GM18861 (cell line): ENCODE measurements around the gene IGF1R.
A peak's percentile ranks its signal among the peaks of the same experiment; 100 is the strongest.

Source experiments
- ATAC-seq: cut with Tn5 transposase; IDR thresholded peaks from one replicate; pipeline ENCODE4 v1.9.1; 2021; ENCODE audit not compliant: unreplicated experiment

The IGF1R gene

GRCh38 chr15:98772895-98773294, 124.6 kb downstream of the IGF1R start:
- ATAC-seq: no peak

GRCh38 chr15:98773616-98774015, 125.3 kb downstream of the IGF1R start:
- no peak for ATAC-seq

- ATAC-seq: no peak
Observed at GRCh38 chr15:98774756-98775497, 126.6 kb downstream of the IGF1R start.

GRCh38 chr15:98775498-98776230, 127.3 kb downstream of the IGF1R start:
- ATAC-seq: no peak

GRCh38 chr15:98776607-98777281, 128.4 kb downstream of the IGF1R start:
- ATAC-seq: no peak

GRCh38 chr15:98777426-98777825, 129.1 kb downstream of the IGF1R start:
- no peak for ATAC-seq

- ATAC-seq: no peak
Observed at GRCh38 chr15:98778263-98778959, 130.1 kb downstream of the IGF1R start.

GRCh38 chr15:98778960-98779359, 130.6 kb downstream of the IGF1R start:
- no peak for ATAC-seq

- peak; percentile 89 for ATAC-seq
Observed at GRCh38 chr15:98779463-98780071, 131.2 kb downstream of the IGF1R start.

- no peak for ATAC-seq
Observed at GRCh38 chr15:98781838-98782237, 133.5 kb downstream of the IGF1R start.

GRCh38 chr15:98782801-98783200, 134.5 kb downstream of the IGF1R start:
- ATAC-seq: no peak

GRCh38 chr15:98785431-98785806, 137.1 kb downstream of the IGF1R start:
- no peak for ATAC-seq

- peak; percentile 78 for ATAC-seq
Observed at GRCh38 chr15:98785807-98786621, 137.7 kb downstream of the IGF1R start.

- ATAC-seq: no peak
Observed at GRCh38 chr15:98786717-98787116, 138.4 kb downstream of the IGF1R start.

- ATAC-seq: no peak
Observed at GRCh38 chr15:98787194-98787593, 138.9 kb downstream of the IGF1R start.

- no peak for ATAC-seq
Observed at GRCh38 chr15:98787936-98788757, 139.8 kb downstream of the IGF1R start.

- no peak for ATAC-seq
Observed at GRCh38 chr15:98789020-98789419, 140.7 kb downstream of the IGF1R start.

- no peak for ATAC-seq
Observed at GRCh38 chr15:98790270-98790669, 141.9 kb downstream of the IGF1R start.

GRCh38 chr15:98791046-98791701, 142.8 kb downstream of the IGF1R start:
- ATAC-seq: no peak
